NCI-H2227 treated with DMSO at 0.1 percent for 48 hours (cell line): ENCODE measurements around the gene ITGB3BP.
"Not testable (repeated sequence)": the region's sequence is repeated elsewhere in the genome, so short reads cannot be mapped to it uniquely, and the experiment has no call there.

Source experiments
- DNase-seq: peaks from one replicate; lab custom pipeline; 2025; lab: John Stamatoyannopoulos, UW

The ITGB3BP gene

DNA sequence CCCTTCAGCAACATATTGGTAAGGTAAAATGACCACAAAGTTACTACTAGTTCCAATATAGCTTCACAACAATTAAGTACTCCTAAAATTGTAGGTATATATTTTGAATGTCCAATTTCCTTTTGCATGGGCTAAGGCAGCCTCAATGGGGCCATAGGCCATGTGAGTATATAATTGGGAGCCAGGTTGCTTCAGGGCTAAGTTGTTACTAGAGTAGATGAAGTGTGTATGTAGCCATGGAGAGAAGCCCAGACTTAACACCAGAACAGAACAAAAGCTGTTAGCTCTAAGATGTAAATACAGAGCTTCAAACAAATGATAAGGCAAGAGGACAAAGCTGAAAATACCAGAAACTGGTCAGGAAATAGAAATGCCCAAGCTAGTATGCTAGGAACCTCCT, 16.2 kb downstream of the ITGB3BP start:
- DNase-seq: no peak

DNA sequence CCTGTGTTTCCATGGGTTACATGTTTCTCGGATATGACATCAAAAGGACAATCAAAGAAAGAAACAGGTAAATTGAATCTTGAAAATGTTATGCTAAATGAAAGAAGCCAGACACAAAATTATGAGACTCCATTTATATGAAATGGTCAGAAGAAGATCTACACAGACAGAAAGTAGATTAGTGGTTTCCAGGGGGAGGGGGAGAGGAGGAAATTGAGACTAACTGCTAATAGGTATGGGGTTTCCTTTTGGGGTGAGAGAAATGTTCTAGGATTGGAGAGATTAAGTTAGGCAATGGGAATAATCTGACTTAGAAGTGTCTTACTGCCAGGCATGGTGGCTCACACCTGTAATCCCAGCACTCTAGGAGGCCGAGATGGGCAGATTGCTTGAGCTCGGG, 21.8 kb downstream of the ITGB3BP start:
- DNase-seq: no peak

DNA sequence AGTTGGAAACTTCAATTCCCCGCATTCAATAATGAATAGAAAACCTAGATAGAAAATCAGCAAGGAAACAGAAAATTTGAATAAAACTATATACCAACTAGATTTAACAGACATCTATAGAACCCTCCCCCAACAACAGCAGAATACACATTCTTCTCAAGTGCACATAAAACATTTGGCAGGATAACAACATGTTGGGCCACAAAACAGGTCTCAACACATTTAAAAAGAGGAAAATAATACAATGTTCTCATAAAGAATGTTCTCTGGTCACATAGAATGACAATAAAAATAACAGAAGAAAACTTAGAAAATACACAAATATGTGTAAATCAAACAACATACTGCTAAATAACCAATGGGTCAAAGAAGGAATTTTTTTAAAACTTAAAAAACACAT, 24.9 kb downstream of the ITGB3BP start:
- DNase-seq: no peak

DNA sequence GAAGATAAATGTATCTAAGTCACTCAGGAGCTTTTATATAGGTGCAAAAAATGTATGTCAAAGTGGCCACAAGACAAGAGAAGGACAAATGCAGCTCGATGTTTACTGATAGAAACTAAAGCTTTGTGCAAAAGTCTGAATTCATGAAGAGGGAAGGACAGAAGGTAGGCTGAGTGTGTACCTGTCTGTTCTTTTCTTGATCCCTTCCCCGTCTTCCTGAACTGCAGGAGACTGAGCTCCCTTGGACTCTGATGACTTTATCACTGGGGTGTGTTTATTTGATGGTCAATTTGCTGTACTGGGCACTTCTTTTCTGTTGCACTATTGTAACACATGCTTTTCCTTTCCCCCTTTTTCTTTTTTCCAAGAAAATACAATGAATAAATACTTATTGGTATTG, 25.4 kb downstream of the ITGB3BP start:
- no peak for DNase-seq

DNA sequence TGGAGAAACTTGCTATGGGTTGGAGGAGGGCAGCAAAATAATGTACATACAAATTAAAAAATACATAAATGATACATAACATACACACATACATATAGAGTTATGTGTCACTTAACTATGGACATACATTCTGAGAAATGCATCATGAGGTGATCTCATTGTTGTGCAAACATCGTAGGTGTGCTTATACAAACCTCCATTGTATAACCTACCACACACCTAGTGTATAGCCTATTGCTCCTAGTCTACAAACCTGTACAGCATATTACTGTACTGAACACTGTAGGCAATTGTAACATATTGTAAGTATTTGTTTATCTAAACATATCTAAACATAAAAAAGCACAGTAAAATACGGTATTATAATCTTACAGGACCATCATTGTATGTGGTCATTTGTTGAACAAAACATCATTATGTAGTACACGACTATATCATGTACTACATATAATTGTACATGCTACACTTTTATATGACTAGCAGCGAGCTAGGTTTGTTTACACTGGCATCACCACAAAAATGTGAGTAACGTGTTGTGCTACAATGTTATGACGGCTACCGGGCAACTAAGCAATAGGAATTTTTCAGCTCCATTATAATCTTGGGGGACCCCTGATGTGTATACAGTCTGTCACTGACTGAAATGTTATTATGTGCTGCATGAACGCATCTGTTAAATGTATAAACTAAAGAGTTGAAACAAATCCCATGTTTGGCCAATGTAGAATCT, 35.5 kb downstream of the ITGB3BP start:
- no peak for DNase-seq

DNA sequence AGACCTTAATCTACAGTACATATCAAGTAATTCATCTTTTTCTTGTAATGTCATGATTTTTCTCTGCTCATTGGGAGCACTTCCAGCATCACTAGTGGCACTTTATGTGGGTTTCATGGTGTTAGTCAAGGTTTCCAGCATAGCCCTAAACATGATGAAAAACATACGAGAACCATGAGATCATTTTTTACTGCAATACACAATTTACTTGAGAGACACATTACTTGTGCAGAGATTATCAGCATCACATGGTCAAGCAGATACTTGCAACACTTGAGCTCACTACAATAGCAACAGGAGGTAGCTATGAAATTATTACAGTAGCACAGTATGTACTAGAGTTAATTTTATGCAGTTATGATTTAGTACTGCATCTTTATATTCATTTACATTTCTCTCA, 36.4 kb downstream of the ITGB3BP start:
- no peak for DNase-seq

DNA sequence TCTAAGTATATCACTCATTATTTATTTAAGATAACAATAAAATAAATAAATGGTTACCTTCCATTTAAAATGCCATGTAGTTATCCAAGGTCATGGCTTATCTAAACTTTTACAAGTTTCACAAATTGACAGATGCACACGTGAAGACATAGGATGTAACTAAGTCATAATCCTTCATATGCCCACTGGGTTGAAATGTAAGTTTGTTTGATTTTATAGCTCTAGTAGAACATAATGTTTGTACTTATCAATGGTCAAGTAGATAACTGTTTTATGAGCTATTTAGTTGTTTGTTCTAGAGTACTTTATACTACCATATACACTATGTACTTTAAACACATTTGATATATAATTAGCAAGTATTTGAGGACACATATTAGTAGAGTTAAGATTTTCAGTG, 43.0 kb downstream of the ITGB3BP start:
- DNase-seq: no peak

DNA sequence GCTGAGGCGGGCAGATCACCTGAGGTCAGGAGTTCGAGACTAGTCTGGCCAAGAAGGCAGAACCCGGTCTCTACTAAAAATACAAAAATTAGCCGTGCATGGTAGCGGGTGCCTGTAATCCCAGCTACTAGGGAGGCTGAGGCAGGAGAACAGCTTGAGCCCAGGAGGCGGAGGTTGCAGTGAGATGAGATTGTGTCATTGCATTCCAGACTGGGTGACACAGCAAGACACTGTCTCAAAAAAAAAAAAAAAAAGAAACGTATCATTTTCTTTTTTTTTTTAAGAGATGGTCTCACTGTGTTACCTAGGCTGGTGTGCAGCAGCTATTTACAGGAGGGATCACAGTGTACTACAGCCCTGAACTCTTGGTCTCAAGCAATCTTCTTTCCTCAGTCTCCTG, 47.3 kb downstream of the ITGB3BP start:
- no peak for DNase-seq

DNA sequence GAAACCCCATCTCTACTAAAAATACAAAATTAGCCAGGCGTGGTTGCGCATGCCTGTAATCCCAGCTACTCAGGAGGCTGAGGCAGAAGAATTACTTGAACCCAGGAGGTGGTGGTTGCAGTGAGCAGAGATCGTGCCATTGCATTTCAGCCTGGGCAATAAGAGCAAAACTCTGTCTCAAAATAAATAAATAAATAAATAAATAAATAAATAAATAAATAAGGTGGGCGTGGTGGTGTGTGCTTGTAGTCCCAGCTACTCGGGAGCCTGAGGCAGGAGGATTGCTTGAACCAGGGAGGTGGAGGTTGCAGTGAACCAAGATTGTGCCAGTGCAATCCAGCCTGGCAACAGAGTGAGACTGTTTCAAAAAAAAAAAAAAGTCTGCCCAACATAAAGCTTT, 54.3 kb downstream of the ITGB3BP start:
- DNase-seq: not testable (repeated sequence)

DNA sequence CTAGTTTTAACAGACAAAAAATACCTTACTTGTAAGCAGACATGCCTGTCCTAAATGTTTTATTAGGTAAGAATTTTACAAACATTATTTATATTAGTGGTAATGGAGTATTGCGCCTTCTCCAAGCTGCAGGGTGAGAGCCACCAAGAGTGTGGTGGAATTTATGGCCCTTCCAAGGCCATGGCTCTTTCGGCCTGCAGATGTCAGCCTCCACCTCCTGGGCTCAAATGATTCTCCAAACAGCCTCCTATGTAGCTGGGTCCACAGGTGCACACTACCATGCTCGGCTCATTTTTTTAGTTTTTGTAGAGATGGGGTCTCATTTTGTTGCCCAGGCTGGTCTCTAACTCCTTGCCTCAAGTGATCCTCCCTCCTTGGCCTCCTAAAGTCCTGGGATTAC, 56.3 kb downstream of the ITGB3BP start:
- no peak for DNase-seq

DNA sequence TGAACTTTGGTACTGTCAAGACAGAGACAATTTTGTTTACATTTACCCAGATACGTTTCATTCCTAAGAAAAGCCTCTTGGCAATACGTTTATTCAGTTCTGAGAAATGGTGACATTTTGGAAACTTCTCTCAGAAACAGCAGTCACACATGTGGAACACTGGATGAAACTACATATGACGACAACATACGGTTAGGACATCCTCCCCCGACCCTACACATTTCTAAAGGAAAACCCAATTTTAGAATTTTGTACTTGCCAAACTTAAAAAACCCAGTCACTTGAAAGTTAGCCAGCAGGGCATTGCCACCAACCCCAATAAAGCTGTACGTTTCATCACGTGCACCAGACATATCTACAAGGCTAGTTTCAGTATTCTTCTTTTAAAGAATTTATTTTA, 56.8 kb downstream of the ITGB3BP start:
- no peak for DNase-seq

DNA sequence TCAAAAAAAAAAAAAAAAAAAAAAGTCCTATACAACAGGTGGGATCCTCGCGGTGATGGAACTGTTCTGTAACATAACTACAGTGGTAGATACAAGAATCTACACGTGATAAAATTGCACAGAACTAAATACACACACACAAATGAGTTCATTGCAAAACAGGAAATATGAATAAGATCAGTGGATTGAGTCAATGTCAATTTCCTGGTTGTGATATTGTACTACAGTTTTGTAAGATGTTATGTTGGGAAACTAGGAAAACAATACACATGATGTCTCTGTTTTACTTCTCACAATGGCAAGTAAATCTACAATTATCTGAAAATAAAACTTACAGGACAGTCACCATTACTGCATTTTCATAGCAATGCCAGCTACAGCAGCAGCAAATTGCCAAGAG, 59.8 kb downstream of the ITGB3BP start:
- no peak for DNase-seq

DNA sequence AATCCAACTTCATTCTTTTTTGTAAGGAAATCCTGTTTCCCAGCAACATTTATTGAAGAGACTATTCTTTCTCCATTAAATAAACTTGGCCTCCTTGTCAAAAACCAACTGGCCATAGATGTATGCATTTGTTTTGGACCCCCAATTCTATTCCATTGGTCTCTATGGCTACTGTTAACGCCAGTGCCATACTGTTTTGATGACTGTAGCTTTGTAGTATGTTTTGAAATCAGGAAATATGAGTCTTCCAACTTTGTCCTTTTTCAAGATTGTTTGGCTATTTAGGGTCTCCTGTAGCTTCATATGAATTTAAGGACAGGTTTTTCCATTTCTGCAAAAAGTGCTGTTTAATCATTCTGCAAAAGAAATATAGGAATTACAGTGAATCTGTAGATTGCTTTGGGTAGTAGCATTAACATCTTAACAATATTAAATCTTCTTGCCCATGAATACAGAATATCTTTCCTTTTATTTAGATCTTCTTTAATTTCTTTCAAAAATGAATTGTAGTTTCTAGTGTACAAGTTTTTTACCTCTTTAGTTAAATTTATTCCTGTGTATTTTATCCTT, 61.3 kb downstream of the ITGB3BP start:
- no peak for DNase-seq

DNA sequence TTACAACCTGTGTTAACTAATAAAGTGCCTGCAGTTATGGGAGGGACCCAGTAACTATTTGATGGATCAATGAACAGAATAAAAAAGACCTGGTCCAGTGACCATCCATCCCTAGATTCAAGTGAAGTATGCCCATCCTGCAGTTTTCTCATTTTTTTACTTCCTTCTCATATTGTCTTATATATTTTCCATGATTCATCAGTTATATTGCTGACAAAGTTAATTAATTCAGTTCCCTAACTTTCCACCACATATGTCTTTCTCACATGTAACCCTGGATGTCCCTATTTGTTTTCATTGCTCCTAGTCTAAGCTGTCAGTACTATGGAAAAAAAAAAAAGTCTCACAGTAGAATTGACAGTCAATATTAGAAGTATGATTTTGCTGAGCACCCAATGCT, 64.3 kb downstream of the ITGB3BP start:
- no peak for DNase-seq

DNA sequence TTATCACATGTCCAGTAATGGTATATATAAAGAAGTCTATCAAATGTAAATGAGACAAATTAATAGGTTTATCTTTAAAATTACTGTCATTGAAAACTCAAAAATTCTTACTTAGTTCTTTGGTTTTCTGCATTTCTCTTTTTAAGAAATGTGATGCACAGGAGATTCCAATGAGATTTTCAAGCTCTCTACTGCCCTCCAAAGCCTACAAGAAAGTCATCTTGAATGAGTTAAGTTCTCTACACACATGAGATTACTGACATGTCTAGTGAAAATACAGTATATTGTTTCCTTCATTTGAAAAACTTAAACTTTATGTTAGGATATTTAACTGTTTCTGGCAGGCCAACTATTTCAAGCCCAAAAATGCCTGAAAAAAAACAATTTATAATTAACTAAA, 68.8 kb downstream of the ITGB3BP start:
- no peak for DNase-seq

DNA sequence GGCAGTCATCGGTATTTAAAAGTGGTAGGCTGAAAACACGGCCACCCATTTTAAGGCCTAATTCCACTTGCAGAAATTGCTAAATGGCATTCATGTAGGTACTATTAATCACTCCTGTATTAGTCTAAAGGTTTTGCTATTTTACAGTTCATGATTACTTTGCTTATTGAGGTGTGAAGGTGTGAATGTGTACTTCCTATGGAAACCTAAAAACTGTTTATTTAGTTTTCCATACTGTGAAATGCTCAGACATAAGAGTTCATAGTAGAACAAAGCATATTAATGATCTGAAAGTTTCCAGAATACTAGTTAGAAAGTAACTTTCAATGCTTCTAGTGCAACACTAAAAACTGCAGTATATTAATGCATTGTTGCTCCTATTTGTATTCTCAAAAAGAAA, 69.8 kb downstream of the ITGB3BP start:
- DNase-seq: no peak

DNA sequence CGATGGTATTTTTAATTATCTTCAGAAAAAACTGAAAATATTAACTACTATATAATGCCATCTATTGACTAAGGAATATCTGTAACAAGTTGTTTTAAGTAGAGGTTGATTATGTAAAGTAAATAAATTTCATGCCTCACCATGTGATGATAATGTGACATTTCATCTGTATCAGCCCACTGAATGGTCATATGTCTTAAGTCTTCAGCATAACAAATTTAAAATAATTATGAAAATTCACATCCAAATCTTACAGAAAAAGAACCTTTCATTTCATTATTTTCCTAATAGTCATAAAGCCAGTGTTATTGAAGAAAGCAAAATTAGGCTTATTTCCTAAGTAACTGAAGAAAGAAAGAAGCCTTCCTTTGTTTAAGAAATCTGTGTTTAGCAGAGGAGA, 72.6 kb downstream of the ITGB3BP start:
- DNase-seq: no peak

DNA sequence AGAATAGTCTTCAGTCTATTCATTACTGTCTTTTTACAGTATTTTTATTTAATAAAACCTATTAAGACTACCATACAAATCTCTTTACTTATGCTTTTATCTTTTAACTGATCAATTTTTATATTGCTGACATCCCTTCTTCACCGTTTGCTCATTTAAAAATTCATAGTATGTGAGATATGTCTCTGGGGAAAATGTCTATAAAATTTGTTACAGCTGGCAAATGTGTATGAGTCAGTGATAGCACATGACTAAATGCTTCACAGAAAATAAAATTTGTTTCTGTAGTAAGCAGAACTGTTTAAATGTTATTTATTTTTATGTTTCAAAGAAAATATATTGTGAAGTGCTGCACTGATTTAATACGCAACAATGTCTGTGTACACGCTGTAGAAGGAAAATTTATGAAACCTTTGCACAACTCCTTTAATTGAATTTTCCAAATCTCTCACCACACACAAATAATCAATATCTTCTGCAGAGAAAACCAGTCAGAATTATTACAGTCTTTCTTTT, 74.2 kb downstream of the ITGB3BP start:
- no peak for DNase-seq

DNA sequence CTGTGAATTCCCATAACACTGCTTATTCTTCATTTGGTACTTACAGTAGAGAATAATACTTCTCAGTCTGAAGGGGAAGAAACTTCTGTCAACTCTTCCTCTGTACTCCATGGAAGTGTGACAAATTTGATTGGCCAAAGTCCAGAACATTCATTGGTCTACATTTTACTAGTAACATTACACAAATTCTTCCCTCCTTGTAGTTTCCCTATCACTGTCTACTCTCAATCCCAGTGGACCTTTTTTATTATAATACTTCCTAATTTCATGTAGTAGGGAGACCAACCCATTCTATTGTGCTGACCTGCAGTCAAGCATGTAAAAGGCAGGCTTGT, 80.9 kb downstream of the ITGB3BP start:
- DNase-seq: no peak

DNA sequence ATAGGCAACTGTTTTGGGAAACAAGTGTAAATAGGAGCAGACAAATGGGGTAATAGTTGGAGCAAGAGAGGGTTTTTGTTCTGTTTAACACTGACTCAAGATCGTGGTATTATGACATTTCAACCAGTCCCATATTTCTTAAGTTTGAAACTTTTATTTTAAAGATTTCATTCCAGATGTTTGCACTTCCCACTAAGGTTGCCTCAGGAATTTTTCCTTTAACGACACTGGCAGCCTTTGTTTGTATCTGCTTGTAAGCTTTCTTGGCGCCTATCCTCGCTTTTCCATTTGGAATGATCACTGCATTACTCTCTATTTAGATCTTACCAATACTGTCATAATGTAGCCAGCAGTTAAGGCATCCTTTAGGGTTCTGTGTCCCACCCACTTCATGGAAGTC, 87.9 kb downstream of the ITGB3BP start:
- DNase-seq: no peak

DNA sequence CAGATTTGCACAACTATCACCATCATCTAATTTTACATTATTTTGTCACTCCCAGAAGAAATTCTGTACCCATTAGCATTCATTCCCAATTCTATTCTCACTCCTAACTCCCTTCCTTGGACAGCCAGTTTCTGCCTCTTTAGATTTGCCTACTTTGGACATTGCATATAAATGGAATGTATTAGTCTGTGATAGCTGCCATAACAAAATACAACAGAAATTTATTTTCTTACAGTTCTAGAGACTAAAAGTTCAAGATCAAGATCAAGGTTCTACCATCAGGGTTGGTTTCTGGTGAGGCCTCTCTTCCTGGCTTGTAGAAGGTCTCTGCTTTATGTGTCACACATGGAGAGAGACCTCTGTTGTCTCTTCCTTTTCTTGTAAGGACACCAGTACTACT, 93.7 kb downstream of the ITGB3BP start:
- no peak for DNase-seq

DNA sequence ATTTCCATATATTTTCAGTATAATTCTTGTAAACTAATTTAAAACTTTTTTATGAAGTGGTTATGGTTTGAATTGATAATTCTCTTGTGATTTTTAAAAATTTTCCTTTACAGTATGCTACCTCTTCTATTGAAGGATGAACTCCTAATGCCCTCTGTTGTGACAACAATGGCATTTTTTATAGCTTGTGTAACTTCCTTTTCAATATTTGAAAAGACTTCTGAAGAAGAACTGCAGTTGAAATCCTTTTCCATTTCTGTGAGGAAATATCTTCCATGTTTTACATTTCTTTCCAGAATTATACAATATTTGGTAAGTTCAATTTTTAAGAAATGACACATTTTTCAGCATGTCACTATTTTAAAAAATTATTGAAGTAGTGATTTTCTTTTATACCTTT, 94.2 kb downstream of the ITGB3BP start:
- DNase-seq: no peak

DNA sequence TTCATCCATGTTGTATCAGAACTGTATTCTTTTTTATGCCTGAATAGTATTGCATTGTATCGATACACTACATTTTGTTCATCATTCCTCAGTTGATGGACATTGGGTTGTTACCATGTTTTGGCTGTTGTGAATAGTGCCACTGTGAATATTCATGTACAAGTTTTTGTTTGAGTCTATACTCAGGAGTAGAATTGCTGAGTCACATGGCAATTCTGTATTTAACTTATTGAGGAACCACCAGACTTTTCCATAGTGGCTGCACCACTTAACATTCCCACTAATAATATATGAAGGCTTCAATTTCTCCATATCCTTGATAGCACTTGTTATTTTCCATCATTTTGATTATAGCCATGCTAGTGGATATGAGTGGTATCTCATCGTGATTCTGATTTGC, 99.4 kb downstream of the ITGB3BP start:
- DNase-seq: no peak

DNA sequence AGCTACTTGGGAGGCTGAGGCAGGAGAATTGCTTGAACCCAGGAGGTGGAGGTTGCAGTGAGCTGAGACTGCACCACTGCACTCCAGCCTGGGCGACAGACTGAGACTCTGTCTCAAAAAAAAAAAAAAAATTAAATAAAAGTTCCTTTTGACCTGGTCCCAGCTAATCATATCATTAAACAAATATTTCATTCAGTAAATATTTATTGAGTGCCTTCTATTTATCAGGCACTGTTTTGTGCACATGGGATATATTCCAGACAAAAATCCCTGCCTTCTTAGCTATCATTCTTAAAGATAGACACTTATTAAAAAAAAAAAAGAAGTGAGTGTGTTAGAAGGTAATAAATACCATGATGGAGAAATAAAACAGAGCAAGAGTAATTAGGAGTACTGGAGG, 102.3 kb downstream of the ITGB3BP start:
- not testable (repeated sequence) for DNase-seq
